IMR-90 (cell line): ENCODE data around the gene LRRTM4. TPM values are rescaled to one million over a fixed set of nuclear protein-coding genes. Genes with fewer than 3 reads are reported as not detected.

Source experiments
- ATAC-seq: fragments of 200-7000 bp; cut with Tn5 transposase; 2 replicates; pipeline ENCODE4 v1.9.1; 2020; ENCODE audit warnings: low read depth, mild to moderate bottlenecking, moderate library complexity
- BruUV-seq: library from RNA; stranded (reverse); fragments of 400-500 nt; replicated peaks from 2 replicates; lab custom pipeline; 2021; lab: Mats Ljungman, UMichigan
- CTCF ChIA-PET: fragments of 300-600 bp; formaldehyde crosslinking; extraction: SDS; loops from one replicate; lab custom pipeline; 2021; ENCODE audit warnings: antibody characterized with exemption; lab: Yijun Ruan, JAX
- POLR2A ChIA-PET: fragments of 300-600 bp; sonication (Branson Sonifier 250); formaldehyde crosslinking; loops from one replicate; lab custom pipeline; 2022; ENCODE audit warnings: antibody characterized with exemption; ENCODE audit not compliant: unreplicated experiment; lab: Charles Lee
- DNase-seq: peaks from one replicate; pipeline ENCODE4 v3.0.0; 2013
- H2AFZ ChIP-seq: replicated peaks from 2 replicates; pipeline ENCODE3; 2013; ENCODE audit warnings: low read length, mild to moderate bottlenecking; ENCODE audit not compliant: poor library complexity
- H2AK5ac ChIP-seq: 2 replicates; pipeline ENCODE4 v1.6.1; 2013; ENCODE audit warnings: low read depth, low read length, inconsistent platforms
- H2AK9ac ChIP-seq: replicated peaks from 2 replicates; pipeline ENCODE3; 2013; ENCODE audit warnings: mild to moderate bottlenecking, low read depth, low read length, moderate library complexity; ENCODE audit not compliant: poor library complexity
- H2BK120ac ChIP-seq: 2 replicates; pipeline ENCODE4 v1.6.1; 2013; ENCODE audit warnings: low read depth, low read length, inconsistent platforms
- H2BK15ac ChIP-seq: 3 replicates; pipeline ENCODE4 v1.6.1; 2013; ENCODE audit warnings: low read depth, low read length, inconsistent platforms
- H2BK20ac ChIP-seq: 2 replicates; pipeline ENCODE4 v1.6.1; 2013; ENCODE audit warnings: low read depth, mild to moderate bottlenecking, inconsistent platforms, low read length, moderate library complexity
- H2BK5ac ChIP-seq: 2 replicates; pipeline ENCODE4 v1.6.1; 2013; ENCODE audit warnings: mild to moderate bottlenecking, low read depth, low read length, inconsistent platforms; ENCODE audit not compliant: poor library complexity, severe bottlenecking
- H3K14ac ChIP-seq: replicated peaks from 2 replicates; pipeline ENCODE4 v1.6.1; 2013; ENCODE audit warnings: low read depth, low read length, inconsistent platforms
- H3K18ac ChIP-seq: 2 replicates; pipeline ENCODE4 v1.6.1; 2013; ENCODE audit warnings: low read depth, low read length, control low read depth
- H3K23ac ChIP-seq: 2 replicates; pipeline ENCODE4 v1.6.1; 2013; ENCODE audit warnings: low read depth, low read length, inconsistent platforms
- H3K27ac ChIP-seq: 2 replicates; pipeline ENCODE4 v1.5.1; 2013; ENCODE audit warnings: mild to moderate bottlenecking, control low read depth, low read length; ENCODE audit not compliant: insufficient read depth
- H3K27me3 ChIP-seq: 2 replicates; pipeline ENCODE4 v1.6.1; 2013; ENCODE audit warnings: low read length; ENCODE audit not compliant: control insufficient read depth, insufficient read depth
- H3K36me3 ChIP-seq: 2 replicates; pipeline ENCODE4 v1.6.1; 2013; ENCODE audit warnings: low read length, mixed read lengths; ENCODE audit not compliant: control insufficient read depth, insufficient read depth
- H3K4ac ChIP-seq: 2 replicates; pipeline ENCODE4 v1.6.1; 2013; ENCODE audit warnings: low read depth, low read length, inconsistent platforms
- H3K4me1 ChIP-seq: 2 replicates; pipeline ENCODE4 v1.6.1; 2013; ENCODE audit warnings: low read length, mixed read lengths; ENCODE audit not compliant: control insufficient read depth, insufficient read depth
- H3K4me2 ChIP-seq: 2 replicates; pipeline ENCODE4 v1.6.1; 2013; ENCODE audit warnings: low read depth, mild to moderate bottlenecking, control low read depth, low read length, moderate library complexity
- H3K4me3 ChIP-seq: 2 replicates; pipeline ENCODE4 v1.5.1; 2013; ENCODE audit warnings: low read depth, mild to moderate bottlenecking, control low read depth, low read length, moderate library complexity; ENCODE audit not compliant: insufficient read depth
- H3K56ac ChIP-seq: 2 replicates; pipeline ENCODE4 v1.6.1; 2013; ENCODE audit warnings: low read length, inconsistent platforms; ENCODE audit not compliant: insufficient read depth; ENCODE audit errors: extremely low read depth
- H3K79me1 ChIP-seq, 2 experiments: 2 replicates each; pipeline ENCODE4 v1.6.1; 2013; ENCODE audit warnings: low read length in 2 of 2, inconsistent platforms in 1 of 2, low read depth in 1 of 2
- H3K9ac ChIP-seq: 2 replicates; pipeline ENCODE4 v1.6.1; 2013; ENCODE audit warnings: low read depth, low read length, control low read depth
- H3K9me1 ChIP-seq: 2 replicates; pipeline ENCODE4 v1.6.1; 2013; ENCODE audit warnings: low read length, inconsistent platforms; ENCODE audit not compliant: insufficient read depth
- H3K9me3 ChIP-seq: 2 replicates; pipeline ENCODE4 v1.6.1; 2013; ENCODE audit warnings: low read length; ENCODE audit not compliant: control insufficient read depth, insufficient read depth
- H4K20me1 ChIP-seq: 2 replicates; pipeline ENCODE4 v1.6.1; 2013; ENCODE audit warnings: low read length, inconsistent platforms; ENCODE audit not compliant: insufficient read depth
- H4K5ac ChIP-seq: 2 replicates; pipeline ENCODE4 v1.6.1; 2013; ENCODE audit warnings: mild to moderate bottlenecking, low read depth, low read length, control low read depth
- H4K8ac ChIP-seq, 2 experiments: 2 replicates each; pipeline ENCODE4 v1.6.1; 2013; ENCODE audit warnings: low read depth in 2 of 2, low read length in 2 of 2, control low read depth in 1 of 2, inconsistent platforms in 1 of 2
- H4K91ac ChIP-seq: 2 replicates; pipeline ENCODE4 v1.6.1; 2013; ENCODE audit warnings: low read depth, low read length, inconsistent platforms; ENCODE audit not compliant: insufficient read depth
- CEBPB ChIP-seq: IDR thresholded peaks from 2 replicates; pipeline ENCODE4 v1.6.1; 2012; ENCODE audit warnings: low read depth, low read length, improper control_type of control experiment
- CHD1 ChIP-seq: IDR thresholded peaks from 2 replicates; pipeline ENCODE4 v1.6.1; 2012; ENCODE audit warnings: low read depth, low read length, improper control_type of control experiment
- CTCF ChIP-seq: conservative IDR thresholded peaks from 2 replicates; pipeline ENCODE4 v1.5.1; 2012; ENCODE audit warnings: mild to moderate bottlenecking, low read depth, low read length, improper control_type of control experiment
- MXI1 ChIP-seq: IDR thresholded peaks from 2 replicates; pipeline ENCODE4 v1.6.1; 2012; ENCODE audit warnings: low read depth, mild to moderate bottlenecking, low read length, moderate library complexity, borderline replicate concordance
- NFE2L2 ChIP-seq: fragments of 150-350 bp; IDR thresholded peaks from 2 replicates; pipeline ENCODE4 v1.6.1; 2016; ENCODE audit warnings: low read depth, mild to moderate bottlenecking, low read length
- POLR2A ChIP-seq: IDR thresholded peaks from 2 replicates; pipeline ENCODE4 v1.6.1; 2012; ENCODE audit warnings: mild to moderate bottlenecking, low read depth, low read length
- RCOR1 ChIP-seq: IDR thresholded peaks from 2 replicates; pipeline ENCODE4 v1.6.1; 2012; ENCODE audit warnings: mild to moderate bottlenecking, low read length, improper control_type of control experiment; ENCODE audit not compliant: insufficient replicate concordance
- RFX5 ChIP-seq: IDR thresholded peaks from 2 replicates; pipeline ENCODE4 v1.8.0; 2012; ENCODE audit warnings: low read depth, mild to moderate bottlenecking, low read length, moderate library complexity
- WGBS, 2 experiments: methylation state at CpG; one replicate each; pipeline versions ENCODE4 v1.1.5 to v1.1.7; 2013; ENCODE audit warnings: missing lambda C conversion rate in 2 of 2; ENCODE audit not compliant: insufficient read length in 1 of 2; ENCODE audit errors: extremely low coverage in 2 of 2; 5-methylcytosine and 5-hydroxymethylcytosine counted together
- dilution Hi-C: fragments of 300-500 bp; cut with HindIII; formaldehyde crosslinking; loops from one replicate; pipeline ENCODE4 v1.14.3; 2018; ENCODE audit warnings: low sequenced_read_pairs; ENCODE audit not compliant: unreplicated experiment
- in situ Hi-C: fragments of 300-500 bp; cut with MboI; formaldehyde crosslinking; loops from 3 replicates; pipeline ENCODE4 v1.14.3; 2019; ENCODE audit warnings: low sequenced_read_pairs, inconsistent platforms, mixed read lengths
- intact Hi-C: fragments of 100-400 bp; cut with micrococcal nuclease; formaldehyde crosslinking; loops from 2 replicates; pipeline ENCODE4 v1.10.0; 2022
- polyA plus RNA-seq, 3 experiments: library from polyadenylated mRNA; depleted of rRNA; stranded (reverse); fragments of >200 nt; gene quantifications; 2 replicates each; pipeline ENCODE4 v1.2.3, GENCODE V29; 2012; ENCODE audit warnings: low replicate concordance in 1 of 3
- total RNA-seq: library from RNA; depleted of rRNA; stranded (reverse); fragments of >200 nt; gene quantifications from 2 replicates; pipeline ENCODE4 v1.2.3, GENCODE V29; 2012
- TF ChIP-seq, protein P1 (sequence below): fragments of 150-350 bp; IDR thresholded peaks from 2 replicates; pipeline ENCODE4 v1.6.1; 2016; ENCODE audit warnings: low read depth, mild to moderate bottlenecking, low read length, moderate library complexity, borderline replicate concordance

The LRRTM4 gene
- total and polyA plus RNA-seq, 2 of the 4 experiments (the other 2 are of a cell fraction) = not detected

- no peaks in the 10 kb centered on the region for H3K9me1 ChIP-seq
- no peak overlapping the region for H3K56ac ChIP-seq
- no peak overlapping the region for H2AK5ac ChIP-seq
- TF ChIP-seq CHD1 = no peak
- no peak for TF ChIP-seq RFX5
- TF ChIP-seq, protein P1, sequence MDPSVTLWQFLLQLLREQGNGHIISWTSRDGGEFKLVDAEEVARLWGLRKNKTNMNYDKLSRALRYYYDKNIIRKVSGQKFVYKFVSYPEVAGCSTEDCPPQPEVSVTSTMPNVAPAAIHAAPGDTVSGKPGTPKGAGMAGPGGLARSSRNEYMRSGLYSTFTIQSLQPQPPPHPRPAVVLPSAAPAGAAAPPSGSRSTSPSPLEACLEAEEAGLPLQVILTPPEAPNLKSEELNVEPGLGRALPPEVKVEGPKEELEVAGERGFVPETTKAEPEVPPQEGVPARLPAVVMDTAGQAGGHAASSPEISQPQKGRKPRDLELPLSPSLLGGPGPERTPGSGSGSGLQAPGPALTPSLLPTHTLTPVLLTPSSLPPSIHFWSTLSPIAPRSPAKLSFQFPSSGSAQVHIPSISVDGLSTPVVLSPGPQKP = no peak
- TF ChIP-seq NFE2L2 = no peak
- TF ChIP-seq MXI1 = no peak
- TF ChIP-seq CEBPB = no peak
- no peak for TF ChIP-seq RCOR1
- TF ChIP-seq CTCF = no peak
- TF ChIP-seq POLR2A = no peak
- H2AK9ac ChIP-seq = no peak overlapping the region
- no peak overlapping the region for H3K4ac ChIP-seq
- H3K79me1 ChIP-seq = no peaks in the 10 kb centered on the region
- CTCF ChIA-PET = interaction anchor here (1.1 kb wide), 1 partner anchor 14 kb away, joined by 3 read pairs; no protein-coding TSS in a partner anchor
- H4K91ac ChIP-seq = no peak overlapping the region
- H4K5ac ChIP-seq = no peak overlapping the region
- in situ Hi-C loops = no loop called here
- no peaks in the 10 kb centered on the region for H3K4me1 ChIP-seq
- H3K18ac ChIP-seq = no peak overlapping the region
- no peak overlapping the region for H3K4me3 ChIP-seq
- H2BK5ac ChIP-seq = no peak overlapping the region
- WGBS, 2 experiments = no CpG with 5 or more reads among the region's 1 CpG
- no peak for ATAC-seq
- H4K8ac ChIP-seq = no peak overlapping the region
- no peak overlapping the region for H3K27ac ChIP-seq
- H3K23ac ChIP-seq = no peak overlapping the region
- no peak overlapping the region for H3K9ac ChIP-seq
- DNase-seq = no peak
- H2BK15ac ChIP-seq = no peak overlapping the region
- POLR2A ChIA-PET = no interaction called here
- BruUV-seq = no TSS peak
- dilution Hi-C loops = no loop called here
- H2AFZ ChIP-seq = no peak overlapping the region
- H4K20me1 ChIP-seq = no peaks in the 10 kb centered on the region
- intact Hi-C loops = no loop called here
- no peaks in the 10 kb centered on the region for H3K27me3 ChIP-seq
- no peak overlapping the region for H2BK120ac ChIP-seq
- no peaks in the 10 kb centered on the region for H3K36me3 ChIP-seq
- no peaks in the 10 kb centered on the region for H3K9me3 ChIP-seq
- no peak overlapping the region for H3K14ac ChIP-seq
- H2BK20ac ChIP-seq = no peak overlapping the region
- H3K4me2 ChIP-seq = no peak overlapping the region
Measured at GRCh38 chr2:76839826-76840225, 682.4 kb downstream of the LRRTM4 start.
